Measurements from ENCODE around the gene TMTC3. TPM values are rescaled to one million over a fixed set of nuclear protein-coding genes. Genes with fewer than 3 reads are reported as not detected.

Gene TMTC3
- total and polyA plus RNA-seq, 12 donors = 2.9 to 33.7 (median 13.7) TPM

GRCh38 chr12:88108021-88108420 lies 34.1 kb upstream of the TMTC3 start:
- Histone ChIP-seq H3K4me1 (replicated peaks in 1 of 2) (peaks cover 0 to 4% of the 10 kb centered on the region in 2 donors), H3K27me3 (no peaks in the 10 kb centered on the region), H3K36me3 (replicated peaks in 1 of 2) (peaks cover 0 to 18% of the 10 kb centered on the region in 2 donors), H3K27ac (no peak overlapping the region), H3K4me3 (no peak overlapping the region), H3K9me3 (replicated peaks in 1 of 3) (peaks cover 0 to 6% (median 0%) of the 10 kb centered on the region in 3 donors)
- no peak for TF ChIP-seq POLR2A (IDR thresholded peaks at IDR 0.05)
- TF ChIP-seq, protein P1, sequence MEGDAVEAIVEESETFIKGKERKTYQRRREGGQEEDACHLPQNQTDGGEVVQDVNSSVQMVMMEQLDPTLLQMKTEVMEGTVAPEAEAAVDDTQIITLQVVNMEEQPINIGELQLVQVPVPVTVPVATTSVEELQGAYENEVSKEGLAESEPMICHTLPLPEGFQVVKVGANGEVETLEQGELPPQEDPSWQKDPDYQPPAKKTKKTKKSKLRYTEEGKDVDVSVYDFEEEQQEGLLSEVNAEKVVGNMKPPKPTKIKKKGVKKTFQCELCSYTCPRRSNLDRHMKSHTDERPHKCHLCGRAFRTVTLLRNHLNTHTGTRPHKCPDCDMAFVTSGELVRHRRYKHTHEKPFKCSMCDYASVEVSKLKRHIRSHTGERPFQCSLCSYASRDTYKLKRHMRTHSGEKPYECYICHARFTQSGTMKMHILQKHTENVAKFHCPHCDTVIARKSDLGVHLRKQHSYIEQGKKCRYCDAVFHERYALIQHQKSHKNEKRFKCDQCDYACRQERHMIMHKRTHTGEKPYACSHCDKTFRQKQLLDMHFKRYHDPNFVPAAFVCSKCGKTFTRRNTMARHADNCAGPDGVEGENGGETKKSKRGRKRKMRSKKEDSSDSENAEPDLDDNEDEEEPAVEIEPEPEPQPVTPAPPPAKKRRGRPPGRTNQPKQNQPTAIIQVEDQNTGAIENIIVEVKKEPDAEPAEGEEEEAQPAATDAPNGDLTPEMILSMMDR (IDR thresholded peaks at IDR 0.05) = no peak
- WGBS, 4 donors = 90 to 99% (median 97%) methylated on average over 2 of the region's 2 CpGs
- no peak for DNase-seq
- intact Hi-C loops (cut with DNase I) = no loop called here

GRCh38 chr12:88111074-88111652 lies 30.9 kb upstream of the TMTC3 start:
- Histone ChIP-seq H3K27me3 (no peaks in the 10 kb centered on the region), H3K27ac (no peak overlapping the region), H3K36me3 (replicated peaks in 1 of 2) (peaks cover 0 to 20% of the 10 kb centered on the region in 2 donors), H3K4me3 (peak overlapping the region in 1 of 4 donors; percentile 35), H3K9me3 (replicated peaks in 1 of 3) (peaks cover 0 to 6% (median 0%) of the 10 kb centered on the region in 3 donors), H3K4me1 (replicated peaks in 1 of 2) (peaks cover 5 to 8% of the 10 kb centered on the region in 2 donors)
- WGBS, 4 donors = 0 to 12% (median 7%) methylated on average over 1 of the region's 1 CpG
- TF ChIP-seq, protein P1 (IDR thresholded peaks at IDR 0.05) = peak; percentile 26 to 72 (median 54)
- TF ChIP-seq POLR2A (IDR thresholded peaks at IDR 0.05) = no peak
- DNase-seq = no peak
- intact Hi-C loops (cut with DNase I) = no loop called here

GRCh38 chr12:88113871-88114270 lies 28.2 kb upstream of the TMTC3 start:
- WGBS, 4 donors = 14 to 24% (median 17%) methylated on average over 3 of the region's 3 CpGs
- peaks cover 5 to 8% of the 10 kb centered on the region in 2 donors for H3K4me1 ChIP-seq (replicated peaks in 1 of 2)
- DNase-seq = no peak
- H3K27me3 ChIP-seq = no peaks in the 10 kb centered on the region
- peaks cover 0 to 22% of the 10 kb centered on the region in 2 donors for H3K36me3 ChIP-seq (replicated peaks in 1 of 2)
- no peak overlapping the region for H3K4me3 ChIP-seq
- TF ChIP-seq POLR2A (IDR thresholded peaks at IDR 0.05) = no peak
- TF ChIP-seq, protein P1 (IDR thresholded peaks at IDR 0.05) = no peak
- H3K27ac ChIP-seq = peak overlapping the region in 2 of 5 donors; percentile 14 to 47
- intact Hi-C loops (cut with DNase I) = no loop called here
- no peaks in the 10 kb centered on the region for H3K9me3 ChIP-seq (replicated peaks in 1 of 3)

- H3K36me3 ChIP-seq (replicated peaks in 1 of 2) = peaks cover 0 to 4% of the 10 kb centered on the region in 2 donors
- H3K4me3 ChIP-seq = no peak overlapping the region
- intact Hi-C loops (cut with DNase I) = no loop called here
- no peaks in the 10 kb centered on the region for H3K9me3 ChIP-seq (replicated peaks in 1 of 3)
- H3K27ac ChIP-seq = no peak overlapping the region
- TF ChIP-seq, protein P1 (IDR thresholded peaks at IDR 0.05) = no peak
- TF ChIP-seq POLR2A (IDR thresholded peaks at IDR 0.05) = no peak
- H3K4me1 ChIP-seq (replicated peaks in 1 of 2) = no peaks in the 10 kb centered on the region
- H3K27me3 ChIP-seq = no peaks in the 10 kb centered on the region
- no peak for DNase-seq
- 65 to 69% (median 68%) methylated on average over 4 of the region's 4 CpGs for WGBS, 4 donors
Measured at GRCh38 chr12:88122666-88123065, 19.4 kb upstream of the TMTC3 start.
